ENCODE measurements around the gene FAM117B. TPM values are rescaled to one million over a fixed set of nuclear protein-coding genes. Genes with fewer than 3 reads are reported as not detected.

Gene FAM117B
- 7.1 TPM for total RNA-seq

GRCh38 chr2:202634556-202635427 lies at the start of gene FAM117B:
TSS of gene FAM117B (plus strand) at chr2:202634969. CDS start at chr2:202635188, 219 bp downstream.
- peak; percentile 95 for DNase-seq

GRCh38 chr2:202588647-202589581 lies 45.9 kb upstream of the FAM117B start:
- DNase-seq = peak; percentile 68

- DNase-seq = no peak
Observed at GRCh38 chr2:202589582-202589949, 45.2 kb upstream of the FAM117B start.

- DNase-seq = no peak
Observed at GRCh38 chr2:202592566-202592965, 42.2 kb upstream of the FAM117B start.

- no peak for DNase-seq
Observed at GRCh38 chr2:202599105-202599504, 35.7 kb upstream of the FAM117B start.

- DNase-seq = no peak
Observed at GRCh38 chr2:202599911-202600310, 34.9 kb upstream of the FAM117B start.

- no peak for DNase-seq
Observed at GRCh38 chr2:202604699-202605098, 30.1 kb upstream of the FAM117B start.

GRCh38 chr2:202605174-202605573 lies 29.6 kb upstream of the FAM117B start:
- DNase-seq = no peak

GRCh38 chr2:202608142-202608852 lies 26.5 kb upstream of the FAM117B start:
- no peak for DNase-seq

- DNase-seq = no peak
Observed at GRCh38 chr2:202609381-202610145, 25.2 kb upstream of the FAM117B start.

- DNase-seq = no peak
Observed at GRCh38 chr2:202610380-202610779, 24.4 kb upstream of the FAM117B start.

- DNase-seq = no peak
Observed at GRCh38 chr2:202612145-202612544, 22.6 kb upstream of the FAM117B start.

GRCh38 chr2:202613479-202613878 lies 21.3 kb upstream of the FAM117B start:
- no peak for DNase-seq

- DNase-seq = no peak
Observed at GRCh38 chr2:202624133-202624532, 10.6 kb upstream of the FAM117B start.

GRCh38 chr2:202627042-202627441 lies 7.7 kb upstream of the FAM117B start:
- DNase-seq = no peak

GRCh38 chr2:202628646-202629198 lies 6.0 kb upstream of the FAM117B start:
- DNase-seq = no peak

GRCh38 chr2:202632682-202633290 lies 2.0 kb upstream of the FAM117B start:
- DNase-seq = no peak

GRCh38 chr2:202633470-202633869 lies 1.3 kb upstream of the FAM117B start:
- DNase-seq = no peak

- peak; percentile 48 for DNase-seq
Observed at GRCh38 chr2:202635428-202636212, 851 bp downstream of the FAM117B start.

- no peak for DNase-seq
Observed at GRCh38 chr2:202636213-202636513, 1.4 kb downstream of the FAM117B start.
